GM12878 (cell line): ENCODE measurements around the gene FBLN1. TPM values are rescaled to one million over a fixed set of nuclear protein-coding genes. Genes with fewer than 3 reads are reported as not detected.

Experiments used
- ATAC-seq: fragments of 200-7000 bp; cut with Tn5 transposase; 3 replicates; pipeline ENCODE4 v1.9.1; 2020; ENCODE audit warnings: mild to moderate bottlenecking, moderate library complexity
- BruUV-seq: library from RNA; stranded (reverse); fragments of 400-500 nt; replicated peaks from 2 replicates; lab custom pipeline; 2021; lab: Mats Ljungman, UMichigan
- CTCF ChIA-PET: fragments of 300-600 bp; sonication (Branson Sonifier 250); formaldehyde crosslinking; extraction: SDS; loops from one replicate; lab custom pipeline; 2021; ENCODE audit warnings: inconsistent platforms; lab: Yijun Ruan, JAX
- POLR2A ChIA-PET: fragments of 350-600 bp; formaldehyde crosslinking; extraction: SDS; loops from one replicate; lab custom pipeline; 2021; ENCODE audit warnings: inconsistent platforms; lab: Charles Lee
- RAD21 ChIA-PET: fragments of 300-600 bp; sonication (Branson Sonifier 250); formaldehyde crosslinking; loops from one replicate; lab custom pipeline; 2023; ENCODE audit warnings: antibody characterized with exemption; ENCODE audit not compliant: unreplicated experiment; lab: Charles Lee
- SMC1A ChIA-PET: fragments of 300-600 bp; sonication (Branson Sonifier 250); formaldehyde crosslinking; loops from one replicate; lab custom pipeline; 2023; ENCODE audit not compliant: unreplicated experiment, uncharacterized antibody; lab: Charles Lee
- DNase-seq: peaks from one replicate; pipeline ENCODE4 v3.0.0-alpha.2; 2011; ENCODE audit warnings: low read depth, low spot score
- FAIRE-seq: peaks from 3 replicates; lab custom pipeline; 2011; peaks lifted over from hg19 to GRCh38; lab: Jason Lieb, UNC
- H2AFZ ChIP-seq: 2 replicates; pipeline ENCODE4 v1.6.0; 2011; ENCODE audit warnings: low read depth, low read length, control low read depth; ENCODE audit not compliant: control insufficient read depth
- H3K27ac ChIP-seq: 2 replicates; pipeline ENCODE4 v1.5.1; 2011; ENCODE audit warnings: control low read depth; ENCODE audit not compliant: control insufficient read depth, insufficient read depth
- H3K27me3 ChIP-seq, 2 experiments: replicated peaks in 1 of 2; 2 replicates each; pipeline versions ENCODE4 v1.6.0 to v1.6.1; 2011; ENCODE audit warnings: low read length in 1 of 2; ENCODE audit not compliant: control insufficient read depth in 2 of 2, insufficient read depth in 2 of 2
- H3K36me3 ChIP-seq, 2 experiments: 2 replicates each; pipeline ENCODE4 v1.5.1; 2011; ENCODE audit warnings: low read length in 1 of 2; ENCODE audit not compliant: control insufficient read depth in 2 of 2, insufficient read depth in 2 of 2
- H3K4me1 ChIP-seq: 2 replicates; pipeline ENCODE4 v1.6.1; 2011; ENCODE audit warnings: mild to moderate bottlenecking, low read length, moderate library complexity, mixed read lengths; ENCODE audit not compliant: control insufficient read depth, insufficient read depth
- H3K4me2 ChIP-seq: 2 replicates; pipeline ENCODE4 v1.6.0; 2011; ENCODE audit warnings: control low read depth; ENCODE audit not compliant: control insufficient read depth, insufficient read depth
- H3K4me3 ChIP-seq: fragments of 200-600 bp; sonication (generic); 2 replicates; pipeline ENCODE4 v1.5.1; 2016
- H3K79me2 ChIP-seq: 2 replicates; pipeline ENCODE4 v1.6.0; 2011; ENCODE audit warnings: low read length; ENCODE audit not compliant: control insufficient read depth, insufficient read depth
- H3K9ac ChIP-seq: 2 replicates; pipeline ENCODE4 v1.8.0; 2011; ENCODE audit warnings: low read length, control low read depth, mixed read lengths; ENCODE audit not compliant: control insufficient read depth, insufficient read depth
- H3K9me3 ChIP-seq: replicated peaks from 3 replicates; pipeline ENCODE4 v1.5.1; 2011; ENCODE audit warnings: mild to moderate bottlenecking, low read length; ENCODE audit not compliant: control insufficient read depth, insufficient read depth
- H4K20me1 ChIP-seq: 2 replicates; pipeline ENCODE4 v1.6.0; 2011; ENCODE audit not compliant: control insufficient read depth, insufficient read depth
- ATF2 ChIP-seq: IDR thresholded peaks from 2 replicates; pipeline ENCODE4 v1.6.1; 2012; ENCODE audit warnings: low read length, inconsistent platforms
- BCLAF1 ChIP-seq: fragments of 450-650 bp; IDR thresholded peaks from 2 replicates; pipeline ENCODE4 v1.6.1; 2017; ENCODE audit warnings: antibody characterized with exemption, mild to moderate bottlenecking, moderate library complexity
- BHLHE40 ChIP-seq, 2 experiments: fragments of 450-650 bp in 1 of 2; IDR thresholded peaks; 2 replicates each; pipeline ENCODE4 v1.6.1; 2011 to 2017; ENCODE audit warnings: low read depth in 2 of 2, borderline replicate concordance in 1 of 2, improper control_type of control experiment in 1 of 2, low read length in 1 of 2, mild to moderate bottlenecking in 1 of 2
- CTCF ChIP-seq, 3 experiments: IDR thresholded peaks in 2 of 3; conservative IDR thresholded peaks in 1 of 3; 2 replicates each; pipeline ENCODE4 v1.5.1; 2011; ENCODE audit warnings: low read depth in 3 of 3, low read length in 3 of 3, mild to moderate bottlenecking in 3 of 3, control low read depth in 2 of 3, moderate library complexity in 2 of 3, inconsistent platforms in 1 of 3, mixed read lengths in 1 of 3; ENCODE audit not compliant: control insufficient read depth in 2 of 3, insufficient read depth in 1 of 3; ENCODE audit errors: extremely low read depth in 1 of 3
- FOXM1 ChIP-seq: IDR thresholded peaks from 2 replicates; pipeline ENCODE4 v1.6.1; 2012; ENCODE audit warnings: low read depth, mild to moderate bottlenecking, inconsistent platforms, low read length, moderate library complexity
- HDGF ChIP-seq: fragments of 450-650 bp; IDR thresholded peaks from 2 replicates; pipeline ENCODE4 v1.6.1; 2016; ENCODE audit warnings: antibody characterized with exemption
- IRF4 ChIP-seq: IDR thresholded peaks from 2 replicates; pipeline ENCODE4 v1.6.1; 2011; ENCODE audit warnings: low read depth, low read length
- NKRF ChIP-seq: fragments of 450-650 bp; conservative IDR thresholded peaks from 2 replicates; pipeline ENCODE4 v1.6.1; 2017; ENCODE audit warnings: mild to moderate bottlenecking, moderate library complexity
- SMC3 ChIP-seq: IDR thresholded peaks from 2 replicates; pipeline ENCODE4 v1.6.1; 2011; ENCODE audit warnings: low read length, improper control_type of control experiment, borderline replicate concordance
- USF2 ChIP-seq: IDR thresholded peaks from 2 replicates; pipeline ENCODE4 v1.6.1; 2011; ENCODE audit warnings: low read depth, low read length, improper control_type of control experiment, borderline replicate concordance
- WRNIP1 ChIP-seq: IDR thresholded peaks from 2 replicates; pipeline ENCODE4 v1.6.1; 2011; ENCODE audit warnings: low read depth, low read length, improper control_type of control experiment, borderline replicate concordance
- YY1 ChIP-seq: IDR thresholded peaks from 2 replicates; pipeline ENCODE4 v1.6.1; 2011; ENCODE audit warnings: low read depth, mild to moderate bottlenecking, low read length
- ZNF24 ChIP-seq: fragments of 450-650 bp; IDR thresholded peaks from 2 replicates; pipeline ENCODE4 v1.6.1; 2017; ENCODE audit warnings: antibody characterized with exemption, mild to moderate bottlenecking
- WGBS: methylation state at CpG from one replicate; pipeline ENCODE4 v1.1.6; 2016; ENCODE audit warnings: low lambda C conversion rate; ENCODE audit not compliant: insufficient replicate concordance, insufficient coverage; ENCODE audit errors: missing lambda C conversion rate; 5-methylcytosine and 5-hydroxymethylcytosine counted together
- in situ Hi-C: fragments of 300-500 bp; cut with MboI; formaldehyde crosslinking; loops from 9 replicates; pipeline ENCODE4 v1.14.3; 2018; ENCODE audit warnings: mixed read lengths
- intact Hi-C: fragments of 100-400 bp; cut with micrococcal nuclease; formaldehyde crosslinking; loops from one replicate; pipeline ENCODE4 v1.14.2; 2022; ENCODE audit not compliant: unreplicated experiment
- polyA plus RNA-seq, 11 experiments: library from polyadenylated mRNA; depleted of rRNA in 4 of 11; unstranded in 6 of 11; stranded (reverse) in 5 of 11; fragments of >200 nt; fragmentation: Nextera tagmentation in 4 of 11; fragmentation: Illumina TruSeq in 1 of 11; extraction: Ambion mirVana in 4 of 11; extraction: Trizol in 1 of 11; gene quantifications; 1 replicate in 1 of 11; 2 replicates in 10 of 11; pipeline versions ENCODE4 v1.2.1 to v1.2.3, GENCODE V29; 2011 to 2016; ENCODE audit warnings: inconsistent platforms in 2 of 11, missing spikeins in 2 of 11, low read depth in 1 of 11
- total RNA-seq, 4 experiments: library from RNA; depleted of rRNA in 3 of 4; stranded (reverse); fragments of >200 nt in 3 of 4; fragmentation: Illumina TruSeq in 1 of 4; extraction: Trizol in 1 of 4; gene quantifications; 2 replicates each; pipeline versions ENCODE4 v1.2.1 to v1.2.3, GENCODE V29; 2013 to 2021

The FBLN1 gene
- total and polyA plus RNA-seq, 10 of the 15 experiments (the other 5 are each of a cell fraction or from before 2014, with no cell fraction given): 0.20 to 0.51 TPM; not detected in 8

GRCh38 chr22:45553351-45554039 is 50.8 kb downstream of the FBLN1 start:
- Histone ChIP-seq H3K27ac (no peak overlapping the region), H3K27me3 (no peaks in the 10 kb centered on the region), H3K36me3 (no peaks in the 10 kb centered on the region), H3K4me1 (no peaks in the 10 kb centered on the region), H2AFZ (no peak overlapping the region), H3K79me2 (no peaks in the 10 kb centered on the region), H3K9ac (no peak overlapping the region), H4K20me1 (no peaks in the 10 kb centered on the region), H3K9me3 (no peaks in the 10 kb centered on the region; the same call in 2 of the 3 replicates), H3K4me3 (no peak overlapping the region), H3K4me2 (no peak overlapping the region)
- RAD21 ChIA-PET: interaction anchor here (1.0 kb wide), 1 partner anchor 274 kb away, joined by 3 read pairs; no protein-coding TSS in a partner anchor
- DNase-seq: no peak
- no peak for FAIRE-seq
- in situ Hi-C loops: loop anchor here (5.0 kb wide), 1 partner anchor 286 kb away; no protein-coding TSS in a partner anchor
- intact Hi-C loops: loop anchor here (1.0 to 5.0 kb wide), 2 partner anchors 112 to 286 kb away; no protein-coding TSS in a partner anchor
- 39% methylated on average over 23 of the region's 23 CpGs for WGBS
- CTCF ChIA-PET: interaction anchor here (0.7 to 1.1 kb wide), 3 partner anchors 12 to 230 kb away, joined by 3 to 4 read pairs (median 4); no protein-coding TSS in a partner anchor
- no TSS peak for BruUV-seq
- SMC1A ChIA-PET: no interaction called here
- ATAC-seq: peak; percentile 59; the same call in 2 of the 3 replicates
- POLR2A ChIA-PET: no interaction called here
- 0 out of 2 replicates have a peak, but pooled peaks have one; percentile 25 for TF ChIP-seq IRF4
- peak; percentile 68 for TF ChIP-seq SMC3
- no peak for TF ChIP-seq ATF2
- TF ChIP-seq BCLAF1: no peak
- TF ChIP-seq HDGF: no peak
- peak; percentile 30; the same call in 1 of the 2 replicates for TF ChIP-seq YY1
- TF ChIP-seq ZNF24: no peak
- TF ChIP-seq FOXM1: no peak
- no peak for TF ChIP-seq BHLHE40 (IDR thresholded peaks at IDR 0.05; ENCODE audit: borderline replicate concordance in 1 of 2, low read depth in 2 of 2, low read length in 1 of 2)
- peak; percentile 77 to 85 (median 84) for TF ChIP-seq CTCF (IDR thresholded peaks at IDR 0.05 in 2 of 3, conservative IDR thresholded peaks at IDR 0.05 in 1 of 3; ENCODE audit: control insufficient read depth in 2 of 3, extremely low read depth in 1 of 3, insufficient read depth in 1 of 3, low read depth in 3 of 3, low read length in 3 of 3)
- TF ChIP-seq NKRF: no peak
- TF ChIP-seq WRNIP1: no peak
- no peak for TF ChIP-seq USF2
